ENCODE measurements around the gene OR1B1.

OR1B1 gene

DNA sequence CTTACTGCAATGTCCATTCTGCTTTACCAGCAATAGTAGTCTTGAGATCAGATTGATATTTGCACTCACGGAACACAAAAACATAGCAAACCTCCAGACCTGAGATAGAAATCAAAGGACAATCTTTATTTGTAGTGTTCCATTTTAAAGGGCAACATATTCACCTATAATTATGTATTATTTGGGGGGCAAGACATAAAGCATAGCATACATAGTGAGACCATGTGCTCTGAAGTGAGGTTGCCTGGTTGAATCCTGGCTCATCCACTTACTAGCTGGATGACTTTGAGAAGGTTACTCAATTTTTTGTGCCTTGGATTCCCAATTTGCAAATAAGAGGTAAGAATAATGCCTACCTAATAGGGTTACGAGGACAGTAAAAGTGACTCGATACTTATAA, at the start of gene OR1B1:
Gene OR1B1 (minus strand): TSS at position 101 of the 400 bp plus-strand sequence.
- Histone ChIP-seq H3K4me1 (ENCODE audit: control insufficient read depth in 1 of 2, insufficient read depth in 1 of 2, low read depth in 1 of 2, low read length in 1 of 2) (no peaks in the 10 kb centered on the region), H3K27me3 (no peaks in the 10 kb centered on the region), H3K9me3 (no peaks in the 10 kb centered on the region), H3K27ac (no peak within 1 kb of the TSS), H3K4me3 (ENCODE audit: low read depth in 1 of 2, low read length in 1 of 2) (no peak within 1 kb of the TSS), H3K36me3 (no peaks in the 10 kb centered on the region)
- no peak for TF ChIP-seq CTCF (IDR thresholded peaks at IDR 0.05)

DNA sequence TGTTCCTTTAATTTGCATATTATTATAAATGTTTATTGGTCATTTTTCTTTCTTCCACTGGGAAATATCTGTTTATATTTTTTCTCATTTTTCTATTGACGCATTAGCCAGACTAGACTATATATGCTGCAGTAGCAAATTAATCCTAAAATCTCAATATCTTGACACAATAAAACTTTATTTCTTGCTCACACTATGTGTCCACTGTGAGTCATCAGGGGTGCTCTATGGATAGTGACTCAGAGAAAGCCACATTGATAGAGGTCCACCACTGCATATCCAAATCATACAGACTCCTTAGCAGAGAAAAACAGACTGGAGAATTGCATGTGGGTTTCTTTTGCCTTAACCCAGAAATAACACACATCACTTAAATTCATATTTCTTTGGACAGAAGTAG, 38.3 kb upstream of the OR1B1 start:
- Histone ChIP-seq H3K27ac (no peak overlapping the region), H3K9me3 (no peaks in the 10 kb centered on the region), H3K36me3 (no peaks in the 10 kb centered on the region), H3K4me1 (ENCODE audit: control insufficient read depth in 1 of 2, insufficient read depth in 1 of 2, low read depth in 1 of 2, low read length in 1 of 2) (no peaks in the 10 kb centered on the region), H3K4me3 (ENCODE audit: low read depth in 1 of 2, low read length in 1 of 2) (no peak overlapping the region), H3K27me3 (no peaks in the 10 kb centered on the region)
- TF ChIP-seq CTCF (IDR thresholded peaks at IDR 0.05), result no peak

- no peaks in the 10 kb centered on the region for H3K4me1 ChIP-seq (ENCODE audit: control insufficient read depth in 1 of 2, insufficient read depth in 1 of 2, low read depth in 1 of 2, low read length in 1 of 2)
- TF ChIP-seq CTCF (IDR thresholded peaks at IDR 0.05), result no peak
- H3K4me3 ChIP-seq (ENCODE audit: low read depth in 1 of 2, low read length in 1 of 2), result no peak overlapping the region
- no peaks in the 10 kb centered on the region for H3K36me3 ChIP-seq
- no peak overlapping the region for H3K27ac ChIP-seq
- no peaks in the 10 kb centered on the region for H3K27me3 ChIP-seq
- no peaks in the 10 kb centered on the region for H3K9me3 ChIP-seq
Measured at GRCh38 chr9:122684851-122685250, 27.4 kb upstream of the OR1B1 start.

- Histone ChIP-seq H3K4me3 (ENCODE audit: low read depth in 1 of 2, low read length in 1 of 2) (no peak overlapping the region), H3K27me3 (no peaks in the 10 kb centered on the region), H3K36me3 (no peaks in the 10 kb centered on the region), H3K27ac (no peak overlapping the region), H3K4me1 (ENCODE audit: control insufficient read depth in 1 of 2, insufficient read depth in 1 of 2, low read depth in 1 of 2, low read length in 1 of 2) (no peaks in the 10 kb centered on the region), H3K9me3 (no peaks in the 10 kb centered on the region)
- TF ChIP-seq CTCF (IDR thresholded peaks at IDR 0.05), result no peak
Measured at GRCh38 chr9:122672481-122672880, 15.1 kb upstream of the OR1B1 start.

- no peak for TF ChIP-seq CTCF (IDR thresholded peaks at IDR 0.05)
- no peaks in the 10 kb centered on the region for H3K36me3 ChIP-seq
- H3K4me3 ChIP-seq (ENCODE audit: low read depth in 1 of 2, low read length in 1 of 2), result no peak within 1 kb of the TSS
- no peaks in the 10 kb centered on the region for H3K27me3 ChIP-seq
- no peak within 1 kb of the TSS for H3K27ac ChIP-seq
- no peaks in the 10 kb centered on the region for H3K4me1 ChIP-seq (ENCODE audit: control insufficient read depth in 1 of 2, insufficient read depth in 1 of 2, low read depth in 1 of 2, low read length in 1 of 2)
- no peaks in the 10 kb centered on the region for H3K9me3 ChIP-seq
Measured at GRCh38 chr9:122661416-122661815, 4.0 kb upstream of the OR1B1 start, which contains the start of gene OR1L1. TSS of gene OR1L1 (plus strand) at chr9:122661716. CDS start at chr9:122661716, 0 bp downstream.

DNA sequence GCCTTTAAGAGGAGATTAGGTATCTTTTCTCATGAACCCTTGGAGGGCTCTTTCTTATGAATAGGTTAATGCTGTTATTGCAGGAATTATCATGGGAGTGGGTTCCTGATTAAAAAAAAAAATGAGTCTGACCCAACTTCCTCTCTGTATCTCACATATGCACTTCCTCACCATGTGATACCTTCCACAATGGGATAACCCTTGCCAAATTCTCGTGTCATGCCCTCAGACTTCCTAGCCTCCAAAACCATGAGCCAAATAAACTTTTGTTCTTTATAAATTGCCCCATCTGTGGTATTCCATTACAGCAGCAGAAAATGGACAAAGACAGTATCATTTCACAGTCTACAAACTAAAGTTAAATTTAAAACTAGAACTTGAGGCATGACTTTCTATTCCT, 1.0 kb downstream of the OR1B1 start:
- Histone ChIP-seq H3K4me1 (ENCODE audit: control insufficient read depth in 1 of 2, insufficient read depth in 1 of 2, low read depth in 1 of 2, low read length in 1 of 2) (no peaks in the 10 kb centered on the region), H3K27ac (no peak overlapping the region), H3K9me3 (no peaks in the 10 kb centered on the region), H3K27me3 (no peaks in the 10 kb centered on the region), H3K36me3 (no peaks in the 10 kb centered on the region), H3K4me3 (ENCODE audit: low read depth in 1 of 2, low read length in 1 of 2) (no peak overlapping the region)
- TF ChIP-seq CTCF (IDR thresholded peaks at IDR 0.05), result no peak

All from neutrophil (primary cell).